Psoas muscle (tissue), 8 donors: ENCODE measurements around the gene GOLGA2. TPM values are rescaled to one million over a fixed set of nuclear protein-coding genes. Genes with fewer than 3 reads are reported as not detected.

Experiments used
- ATAC-seq, 4 donors: fragments of 200-7000 bp; cut with Tn5 transposase; one replicate each; pipeline ENCODE4 v1.9.1; 2020; ENCODE audit warnings: moderate library complexity in 3 of 4, mild to moderate bottlenecking in 2 of 4
- DNase-seq, 2 donors: peaks; one replicate each; pipeline ENCODE4 v3.0.0-alpha.2; 2020
- H3K27ac ChIP-seq: fragments of 200-600 bp; one replicate; pipeline ENCODE4 v1.8.0; 2022
- H3K27me3 ChIP-seq, 3 donors: fragments of 200-600 bp in 1 of 3; one replicate each; pipeline versions ENCODE4 v1.6.1 to v1.8.0; 2013 to 2022; ENCODE audit warnings: low read length in 2 of 3, mild to moderate bottlenecking in 2 of 3, moderate library complexity in 1 of 3; ENCODE audit not compliant: insufficient read depth in 3 of 3
- H3K36me3 ChIP-seq, 2 donors: fragments of 200-600 bp in 1 of 2; one replicate each; pipeline versions ENCODE4 v1.6.1 to v1.8.0; 2013 to 2022; ENCODE audit warnings: low read depth in 1 of 2, mild to moderate bottlenecking in 1 of 2, moderate library complexity in 1 of 2; ENCODE audit not compliant: insufficient read depth in 1 of 2
- H3K4me1 ChIP-seq: fragments of 200-600 bp; one replicate; pipeline ENCODE4 v1.8.0; 2022
- H3K4me3 ChIP-seq: fragments of 200-600 bp; one replicate; pipeline ENCODE4 v1.8.0; 2022; ENCODE audit warnings: mild to moderate bottlenecking
- H3K9me3 ChIP-seq: fragments of 200-600 bp; one replicate; pipeline ENCODE4 v1.8.0; 2022
- CTCF ChIP-seq: fragments of 200-600 bp; IDR thresholded peaks from one replicate; pipeline ENCODE4 v1.8.0; 2022; ENCODE audit warnings: antibody characterized with exemption
- WGBS, 3 donors: extraction: QIAGEN DNeasy Blood & Tissue Kit; methylation state at CpG; one replicate each; pipeline versions ENCODE4 v1.1.6 to v1.1.7; 2013; 5-methylcytosine and 5-hydroxymethylcytosine counted together
- intact Hi-C, 2 donors: fragments of 100-400 bp; cut with DNase I; formaldehyde crosslinking; loops; one replicate each; pipeline versions ENCODE4 v1.11.0 to v1.14.2; 2022
- polyA plus RNA-seq, 3 donors: library from polyadenylated mRNA; stranded (reverse); fragments of 200-250 nt; gene quantifications; one replicate each; pipeline ENCODE4 v1.2.3, GENCODE V29; 2013
- total RNA-seq, 4 donors: library from RNA; stranded (reverse); fragmentation: NEBNext Ultra II Directional in 2 of 4; extraction: Animal tissue kit (Norgen Biotek cat#: 25700) in 2 of 4; gene quantifications; one replicate each; pipeline versions ENCODE4 v1.2.1 to v1.2.4, GENCODE V29; 2021 to 2023
- donor health status: healthy with polysubstance abuse.
- donor health status: DM: no; HTN: no; CAD: no; lungs with moderate emphysema.
- donor health status: Bipolar disorder and iron deficiency.
- donor health status: healthy.
- donor health status: DM: yes; HTN: yes; CAD: no.
- donor health status: DM: no; HTN: no; CAD: no.
- donor health status: DM: no; HTN: no; CAD: no.
- donor health status: DM: yes; HTN: yes; CAD: no.

GOLGA2 gene
- total and polyA plus RNA-seq, 7 donors, result 57.2 to 85.3 (median 72.4) TPM

- peak in 3 of 4 donors; percentile 15 to 48 (median 31) for ATAC-seq
- intact Hi-C loops, result loop anchor here in 1 of 2 donors (10.0 kb wide), 1 partner anchor 61 kb away; no protein-coding TSS in a partner anchor
- H3K4me1 ChIP-seq, result no peaks in the 10 kb centered on the region
- DNase-seq, result peak; percentile 66 to 78
- peaks cover 0 to 11% (median 1%) of the 10 kb centered on the region in 3 donors for H3K27me3 ChIP-seq
- H3K27ac ChIP-seq, result no peak overlapping the region
- H3K9me3 ChIP-seq, result no peaks in the 10 kb centered on the region
- H3K36me3 ChIP-seq, result no peaks in the 10 kb centered on the region
- 42 to 58% (median 49%) methylated on average over 13 of the region's 13 CpGs for WGBS, 3 donors
- H3K4me3 ChIP-seq, result no peak overlapping the region
- TF ChIP-seq CTCF, result no peak
Measured at GRCh38 chr9:128243215-128244018, 32.4 kb downstream of the GOLGA2 start.

- H3K27ac ChIP-seq, result no peak overlapping the region
- WGBS, 3 donors, result 45 to 70% (median 60%) methylated on average over 5 to 7 of the region's 7 CpGs
- ATAC-seq, result peak in 3 of 4 donors; percentile 17 to 60 (median 19)
Measured at GRCh38 chr9:128242828-128243214, 33.0 kb downstream of the GOLGA2 start.

GRCh38 chr9:128242124-128242523 lies 33.7 kb downstream of the GOLGA2 start:
- Histone ChIP-seq H3K27me3 (peaks cover 0 to 11% (median 1%) of the 10 kb centered on the region in 3 donors), H3K27ac (no peak overlapping the region), H3K36me3 (no peaks in the 10 kb centered on the region), H3K4me3 (no peak overlapping the region), H3K9me3 (no peaks in the 10 kb centered on the region), H3K4me1 (no peaks in the 10 kb centered on the region)
- 81 to 87% (median 85%) methylated on average over 4 of the region's 4 CpGs for WGBS, 3 donors
- TF ChIP-seq CTCF, result no peak
- intact Hi-C loops, result loop anchor here in 1 of 2 donors (10.0 kb wide), 1 partner anchor 63 kb away; no protein-coding TSS in a partner anchor
- no peak for ATAC-seq
- DNase-seq, result no peak

More at GRCh38 chr9:128242828-128243214, 33.0 kb downstream of the GOLGA2 start:
- intact Hi-C loops, result loop anchor here in 1 of 2 donors (10.0 kb wide), 1 partner anchor 62 kb away; no protein-coding TSS in a partner anchor
- H3K27me3 ChIP-seq, result peaks cover 0 to 11% (median 1%) of the 10 kb centered on the region in 3 donors
- H3K36me3 ChIP-seq, result no peaks in the 10 kb centered on the region
- no peak for TF ChIP-seq CTCF
- H3K4me1 ChIP-seq, result no peaks in the 10 kb centered on the region
- DNase-seq, result peak; percentile 70 to 75
- no peak overlapping the region for H3K4me3 ChIP-seq
- no peaks in the 10 kb centered on the region for H3K9me3 ChIP-seq

GRCh38 chr9:128233817-128234406 lies 41.9 kb downstream of the GOLGA2 start:
- Histone ChIP-seq H3K4me1 (no peaks in the 10 kb centered on the region), H3K36me3 (no peaks in the 10 kb centered on the region), H3K27me3 (no peaks in the 10 kb centered on the region), H3K9me3 (no peaks in the 10 kb centered on the region), H3K4me3 (no peak overlapping the region), H3K27ac (no peak overlapping the region)
- TF ChIP-seq CTCF, result no peak
- 82 to 88% (median 83%) methylated on average over 28 of the region's 28 CpGs for WGBS, 3 donors
- ATAC-seq (no peak), DNase-seq (no peak)
- intact Hi-C loops, result no loop called here
